Colon (tissue), 2 donors: ENCODE data around the gene TCAP.

ENCODE experiments used
- FAIRE-seq: peaks from 2 replicates; lab custom pipeline; 2012; peaks lifted over from hg19 to GRCh38; lab: Jason Lieb, UNC
- donor health status: control.
- donor health status: control.

Gene TCAP

DNA sequence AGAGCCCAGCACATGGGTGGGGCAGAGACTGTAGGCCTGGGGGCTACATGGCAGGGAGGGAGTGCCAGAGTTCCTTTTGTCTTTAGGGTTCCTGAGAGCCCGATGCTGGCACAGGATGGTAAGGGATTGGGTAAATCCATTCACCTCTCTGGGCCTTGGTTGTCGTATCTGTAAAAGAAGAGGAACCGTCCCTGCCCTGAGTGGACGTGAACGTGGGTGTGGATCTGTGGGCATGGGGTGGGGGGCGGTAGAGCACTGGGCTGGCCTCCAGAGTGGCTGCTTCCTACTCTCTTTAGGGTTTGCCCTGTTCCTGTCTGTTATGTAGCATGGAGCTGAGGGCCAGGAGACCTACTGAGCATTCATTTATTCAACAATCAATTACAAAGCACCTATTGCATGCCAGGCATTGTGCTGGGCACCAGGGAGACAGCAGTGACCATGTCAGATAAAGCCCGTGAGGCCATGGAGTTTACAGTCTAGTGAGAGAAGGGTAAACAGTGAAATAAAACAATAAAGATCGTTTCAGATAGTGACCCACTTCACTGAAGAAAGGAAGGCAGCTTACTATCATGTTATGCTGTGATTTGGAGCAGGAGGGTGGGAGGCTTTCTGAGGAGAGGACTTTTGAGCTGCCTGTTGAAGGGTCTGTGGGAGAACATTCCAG lies 13.1 kb upstream of the TCAP start:
- FAIRE-seq: no peak

DNA sequence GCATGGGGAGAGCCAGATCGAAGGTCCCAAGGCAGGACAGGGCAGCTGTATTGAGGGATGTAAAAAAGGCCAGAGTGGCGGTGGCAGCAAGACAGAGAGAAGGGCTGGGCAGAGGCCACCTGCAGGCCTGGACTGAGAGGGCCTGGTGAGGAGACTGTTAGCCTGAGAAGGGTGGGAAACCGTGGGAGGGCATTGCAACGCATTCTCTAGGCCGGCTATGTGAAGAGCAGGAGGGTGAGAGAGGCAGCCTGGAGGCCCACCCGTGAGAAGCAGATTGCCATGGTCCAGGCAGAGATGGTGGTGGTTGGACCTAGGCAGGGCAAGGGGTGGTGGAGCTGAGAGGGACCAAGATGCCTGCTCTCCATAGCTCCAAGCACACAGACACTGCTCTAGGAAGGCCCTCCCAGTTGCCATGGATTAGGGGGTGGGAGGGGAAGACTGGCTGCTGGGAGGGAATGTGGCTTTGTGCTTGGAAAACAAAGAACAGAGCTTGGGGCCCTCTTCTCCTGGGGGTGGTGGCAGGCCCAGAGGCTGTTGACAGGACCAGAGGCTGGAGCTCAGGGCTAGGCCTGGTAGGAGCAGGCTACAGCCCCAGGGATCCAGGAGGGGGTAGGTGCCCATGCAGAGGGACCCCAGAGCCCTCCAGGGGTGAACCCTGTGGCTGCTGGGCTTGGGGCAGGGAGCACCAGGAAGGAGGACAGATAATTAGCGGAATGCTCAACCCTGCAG lies 12.4 kb upstream of the TCAP start:
- no peak for FAIRE-seq

DNA sequence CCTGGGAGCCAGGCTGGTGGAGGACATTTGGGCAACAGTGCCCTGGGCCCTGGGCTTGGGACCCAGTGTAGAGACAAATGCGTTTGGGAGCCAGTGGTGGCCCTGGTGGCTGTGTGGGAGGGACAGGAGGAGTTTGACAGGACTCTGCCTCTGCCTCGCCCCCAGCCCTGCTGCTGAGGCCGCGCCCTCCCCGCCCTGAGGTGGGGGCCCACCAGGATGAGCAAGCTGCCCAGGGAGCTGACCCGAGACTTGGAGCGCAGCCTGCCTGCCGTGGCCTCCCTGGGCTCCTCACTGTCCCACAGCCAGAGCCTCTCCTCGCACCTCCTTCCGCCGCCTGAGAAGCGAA lies 11.9 kb upstream of the TCAP start:
- no peak for FAIRE-seq

DNA sequence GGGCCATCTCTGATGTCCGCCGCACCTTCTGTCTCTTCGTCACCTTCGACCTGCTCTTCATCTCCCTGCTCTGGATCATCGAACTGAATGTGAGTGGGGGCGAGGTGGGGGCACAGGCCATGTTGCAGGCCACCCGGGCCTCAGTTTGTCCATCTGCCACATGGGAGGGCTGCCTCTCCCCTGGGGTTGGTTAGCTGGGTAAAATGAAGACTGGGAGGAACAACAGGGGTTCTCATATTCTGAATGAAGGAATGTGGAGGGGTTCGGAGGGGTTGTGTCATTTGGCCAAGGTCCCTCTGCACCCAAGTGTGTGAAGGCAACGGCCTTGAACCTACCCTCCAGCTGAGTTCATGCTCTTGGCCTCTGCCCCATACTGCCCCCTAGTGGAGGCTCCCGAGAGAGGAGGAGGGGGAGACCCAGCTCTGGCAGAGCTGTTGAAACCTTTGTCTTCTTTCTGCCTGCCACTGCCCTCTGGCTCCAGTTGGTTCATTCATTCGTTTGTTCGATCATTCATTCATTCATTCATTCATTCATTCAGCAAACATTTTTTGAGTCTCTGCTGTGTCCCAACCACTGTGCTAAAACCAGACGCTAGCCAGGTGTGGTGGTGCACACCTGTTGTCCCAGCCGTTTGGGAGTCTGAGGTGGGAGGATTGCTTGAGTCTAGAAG lies 11.4 kb upstream of the TCAP start:
- no peak for FAIRE-seq

DNA sequence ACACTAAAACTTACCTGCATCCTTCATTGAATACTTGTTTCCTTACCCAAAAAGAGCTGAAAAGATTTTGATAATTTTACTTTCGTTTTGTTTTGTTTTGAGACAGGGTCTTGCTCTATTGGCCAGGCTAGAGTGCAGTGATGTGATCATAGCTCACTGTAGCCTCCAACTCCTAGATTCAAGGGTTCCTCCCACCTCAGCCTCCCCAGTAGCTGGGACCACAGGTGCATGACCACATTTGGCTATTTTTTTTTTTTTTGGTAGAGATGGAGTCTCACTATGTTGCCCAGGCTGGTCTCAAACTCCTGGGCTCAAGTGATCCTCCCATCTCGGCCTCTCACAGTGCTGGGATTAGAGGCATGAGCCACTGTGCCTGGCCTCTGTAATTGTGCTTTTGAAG lies 10.0 kb upstream of the TCAP start:
- FAIRE-seq: no peak

DNA sequence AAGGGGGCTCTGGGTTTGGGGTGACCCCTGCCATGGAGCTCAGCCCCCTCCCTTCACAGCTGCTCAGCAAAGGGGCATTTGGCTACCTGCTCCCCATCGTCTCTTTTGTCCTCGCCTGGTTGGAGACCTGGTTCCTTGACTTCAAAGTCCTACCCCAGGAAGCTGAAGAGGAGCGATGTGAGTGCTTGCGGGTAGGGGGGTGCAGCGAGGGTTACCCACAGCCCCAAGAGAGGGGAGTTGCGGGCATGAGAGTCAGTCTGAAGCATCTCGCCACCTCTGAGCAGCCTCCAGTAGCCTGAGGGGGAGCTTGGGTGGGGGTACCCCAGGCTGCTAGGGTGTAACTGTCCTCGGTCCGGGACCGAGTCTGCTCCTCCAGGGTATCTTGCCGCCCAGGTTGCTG lies 6.8 kb upstream of the TCAP start:
- no peak for FAIRE-seq

DNA sequence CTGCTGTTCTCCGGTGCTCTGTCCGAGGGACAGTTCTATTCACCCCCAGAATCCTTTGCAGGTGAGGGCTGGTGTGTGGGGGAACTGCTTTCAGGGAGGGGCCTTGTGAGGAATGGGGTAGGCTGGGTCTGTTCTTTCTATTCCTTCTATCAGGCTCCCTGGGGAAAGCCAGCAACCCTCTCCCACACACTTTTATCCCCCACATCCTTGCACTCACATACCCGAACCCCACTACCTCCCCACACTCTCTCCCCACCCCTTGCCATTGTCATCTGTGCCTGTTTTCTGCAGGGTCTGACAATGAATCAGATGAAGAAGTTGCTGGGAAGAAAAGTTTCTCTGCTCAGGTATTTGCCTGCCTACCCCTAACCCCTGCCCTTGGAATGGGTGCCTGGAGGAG lies 6.4 kb upstream of the TCAP start:
- FAIRE-seq: no peak

DNA sequence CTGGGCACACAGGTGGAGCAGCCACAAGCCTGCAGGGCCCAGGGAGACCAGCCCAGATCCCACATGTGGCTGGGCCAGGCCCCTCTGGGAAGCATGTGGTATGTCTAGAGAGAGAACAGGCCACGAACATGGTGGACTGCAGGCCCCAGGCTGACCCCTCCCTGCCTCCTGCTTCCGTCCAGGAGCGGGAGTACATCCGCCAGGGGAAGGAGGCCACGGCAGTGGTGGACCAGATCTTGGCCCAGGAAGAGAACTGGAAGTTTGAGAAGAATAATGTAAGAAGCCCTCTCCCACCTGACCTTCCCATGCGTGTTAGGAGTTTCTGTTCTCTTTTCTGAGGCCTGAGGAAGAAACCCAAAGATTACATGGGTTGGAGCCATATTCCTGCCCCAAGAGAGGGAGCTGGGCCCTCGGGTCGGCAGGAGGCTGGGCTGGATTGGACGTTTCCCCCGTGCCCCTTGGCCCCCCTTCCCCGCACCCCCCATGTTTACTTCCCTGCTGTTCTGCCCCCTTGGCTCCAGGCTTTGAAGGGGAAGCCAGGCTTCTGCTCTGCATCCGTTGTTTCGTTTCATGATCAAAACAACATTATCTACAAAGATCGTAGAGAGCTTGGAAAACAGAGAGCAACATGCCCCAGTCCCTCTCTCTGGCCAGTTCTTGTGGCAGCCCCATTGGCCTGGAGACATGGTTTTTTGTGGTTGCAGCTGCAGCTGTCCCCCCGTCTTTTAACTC lies 5.7 kb upstream of the TCAP start:
- no peak for FAIRE-seq

DNA sequence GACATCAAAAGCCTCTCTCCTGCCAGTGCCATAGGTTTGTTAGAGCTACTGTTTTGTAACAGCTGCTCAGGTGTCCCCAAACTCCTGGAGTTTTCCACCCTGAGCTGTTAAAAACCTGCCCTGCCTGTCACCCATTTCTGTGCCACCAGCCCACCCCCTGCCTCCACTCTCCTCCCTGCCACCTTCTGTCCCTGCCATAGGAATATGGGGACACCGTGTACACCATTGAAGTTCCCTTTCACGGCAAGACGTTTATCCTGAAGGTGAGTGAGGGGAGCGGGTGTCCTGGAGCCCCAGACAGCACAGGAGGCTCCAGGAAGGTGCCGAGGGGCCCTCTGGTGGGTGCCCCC lies 5.2 kb upstream of the TCAP start:
- no peak for FAIRE-seq

DNA sequence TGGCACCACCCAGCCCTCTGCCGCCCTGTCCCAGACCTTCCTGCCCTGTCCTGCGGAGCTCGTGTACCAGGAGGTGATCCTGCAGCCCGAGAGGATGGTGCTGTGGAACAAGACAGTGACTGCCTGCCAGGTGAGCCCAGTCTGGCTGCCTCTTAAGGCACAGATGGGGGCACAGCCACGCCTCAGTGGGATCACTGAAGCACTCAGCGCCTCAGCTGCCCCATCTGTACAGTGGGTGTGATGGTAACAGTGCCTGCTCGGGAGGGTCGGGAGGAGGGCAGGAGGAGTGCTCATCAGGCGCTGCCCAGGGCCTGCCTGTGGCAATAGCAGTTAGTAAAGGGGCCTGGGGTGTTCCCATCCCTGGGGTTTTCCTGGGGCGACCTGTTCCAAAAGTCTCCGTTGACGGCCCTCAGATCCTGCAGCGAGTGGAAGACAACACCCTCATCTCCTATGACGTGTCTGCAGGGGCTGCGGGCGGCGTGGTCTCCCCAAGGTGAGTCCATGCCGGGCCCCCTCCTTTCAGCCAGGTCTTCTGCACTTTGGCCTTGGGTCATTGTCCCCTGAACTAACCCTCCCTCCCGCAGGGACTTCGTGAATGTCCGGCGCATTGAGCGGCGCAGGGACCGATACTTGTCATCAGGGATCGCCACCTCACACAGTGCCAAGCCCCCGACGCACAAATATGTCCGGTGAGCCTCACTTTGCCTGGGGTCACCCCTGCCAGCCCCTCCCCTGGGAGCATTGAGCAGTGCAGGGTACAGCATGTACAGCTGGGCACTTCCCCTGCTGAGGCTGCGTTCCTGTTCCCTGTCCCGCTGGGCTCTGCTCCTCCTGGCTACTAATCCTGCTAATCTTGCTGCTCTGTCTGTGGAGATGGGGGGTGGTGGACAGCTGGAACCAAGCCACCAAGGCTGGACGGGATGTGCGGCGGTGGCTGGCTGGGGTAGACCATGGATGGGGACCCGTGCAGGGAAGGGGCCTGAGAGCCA lies 4.5 kb upstream of the TCAP start:
- no peak for FAIRE-seq

DNA sequence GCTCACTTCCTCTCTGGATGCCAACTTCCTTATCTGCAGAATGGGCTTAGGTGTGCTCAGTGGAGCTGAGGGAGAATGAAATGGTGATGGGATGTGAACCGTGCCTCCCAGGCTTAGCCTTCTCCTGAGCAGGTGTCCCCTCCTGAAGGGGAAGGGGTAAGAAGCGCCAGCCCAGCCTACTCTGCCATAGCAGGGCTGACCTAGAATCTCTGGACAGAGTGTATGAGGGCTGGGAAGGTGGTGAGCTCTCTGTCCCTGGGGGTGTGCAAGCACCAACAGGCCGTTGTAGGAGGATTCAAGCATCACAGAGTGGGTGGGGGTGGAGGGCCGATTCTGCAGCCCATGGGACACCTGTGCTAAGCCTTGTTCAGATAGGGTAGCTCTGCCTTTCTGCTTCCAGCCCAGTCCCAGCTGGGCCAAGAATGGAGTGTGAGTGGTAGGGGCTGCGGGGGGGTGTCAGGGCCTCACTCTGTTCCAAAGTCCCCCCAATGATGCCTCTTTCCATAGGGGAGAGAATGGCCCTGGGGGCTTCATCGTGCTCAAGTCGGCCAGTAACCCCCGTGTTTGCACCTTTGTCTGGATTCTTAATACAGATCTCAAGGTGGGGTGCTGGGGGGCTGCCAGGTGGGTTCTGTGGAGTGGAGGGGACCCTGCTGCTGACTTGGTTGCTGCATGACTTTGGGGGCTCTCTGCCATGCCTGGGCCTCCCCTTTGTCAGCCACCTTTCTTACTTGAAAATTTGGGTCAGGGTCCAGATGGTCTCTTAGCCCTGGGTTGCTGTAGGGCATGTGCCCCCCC lies 3.2 kb upstream of the TCAP start:
- no peak for FAIRE-seq

DNA sequence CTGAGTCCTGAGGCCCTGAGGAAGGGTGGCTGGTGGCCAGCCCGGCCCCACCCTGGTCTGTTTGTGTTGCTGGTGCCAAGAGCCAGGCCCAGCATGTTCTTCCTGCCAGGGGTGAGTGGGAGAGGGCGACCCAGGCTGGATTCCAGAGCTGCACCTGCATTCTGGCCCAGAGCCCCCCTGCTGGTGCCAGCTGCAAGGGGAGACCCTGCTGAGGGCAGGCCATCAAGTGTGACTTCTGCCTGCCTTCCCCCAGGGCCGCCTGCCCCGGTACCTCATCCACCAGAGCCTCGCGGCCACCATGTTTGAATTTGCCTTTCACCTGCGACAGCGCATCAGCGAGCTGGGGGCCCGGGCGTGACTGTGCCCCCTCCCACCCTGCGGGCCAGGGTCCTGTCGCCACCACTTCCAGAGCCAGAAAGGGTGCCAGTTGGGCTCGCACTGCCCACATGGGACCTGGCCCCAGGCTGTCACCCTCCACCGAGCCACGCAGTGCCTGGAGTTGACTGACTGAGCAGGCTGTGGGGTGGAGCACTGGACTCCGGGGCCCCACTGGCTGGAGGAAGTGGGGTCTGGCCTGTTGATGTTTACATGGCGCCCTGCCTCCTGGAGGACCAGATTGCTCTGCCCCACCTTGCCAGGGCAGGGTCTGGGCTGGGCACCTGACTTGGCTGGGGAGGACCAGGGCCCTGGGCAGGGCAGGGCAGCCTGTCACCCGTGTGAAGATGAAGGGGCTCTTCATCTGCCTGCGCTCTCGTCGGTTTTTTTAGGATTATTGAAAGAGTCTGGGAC lies 2.4 kb upstream of the TCAP start:
- FAIRE-seq: no peak

DNA sequence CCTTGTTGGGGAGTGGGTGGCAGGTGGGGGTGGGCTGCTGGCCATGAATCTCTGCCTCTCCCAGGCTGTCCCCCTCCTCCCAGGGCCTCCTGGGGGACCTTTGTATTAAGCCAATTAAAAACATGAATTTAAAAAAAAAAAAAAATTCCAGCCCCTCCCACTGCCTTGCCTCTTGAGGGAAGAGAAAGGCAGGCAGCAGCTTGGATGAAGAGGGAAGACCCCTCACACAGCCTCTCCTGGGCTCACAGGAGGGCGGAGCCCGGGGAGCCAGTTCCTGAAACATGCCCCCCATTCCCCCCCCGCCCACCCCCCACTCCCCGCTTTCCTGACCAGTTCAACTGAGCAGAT lies 1.8 kb upstream of the TCAP start:
- FAIRE-seq: no peak

DNA sequence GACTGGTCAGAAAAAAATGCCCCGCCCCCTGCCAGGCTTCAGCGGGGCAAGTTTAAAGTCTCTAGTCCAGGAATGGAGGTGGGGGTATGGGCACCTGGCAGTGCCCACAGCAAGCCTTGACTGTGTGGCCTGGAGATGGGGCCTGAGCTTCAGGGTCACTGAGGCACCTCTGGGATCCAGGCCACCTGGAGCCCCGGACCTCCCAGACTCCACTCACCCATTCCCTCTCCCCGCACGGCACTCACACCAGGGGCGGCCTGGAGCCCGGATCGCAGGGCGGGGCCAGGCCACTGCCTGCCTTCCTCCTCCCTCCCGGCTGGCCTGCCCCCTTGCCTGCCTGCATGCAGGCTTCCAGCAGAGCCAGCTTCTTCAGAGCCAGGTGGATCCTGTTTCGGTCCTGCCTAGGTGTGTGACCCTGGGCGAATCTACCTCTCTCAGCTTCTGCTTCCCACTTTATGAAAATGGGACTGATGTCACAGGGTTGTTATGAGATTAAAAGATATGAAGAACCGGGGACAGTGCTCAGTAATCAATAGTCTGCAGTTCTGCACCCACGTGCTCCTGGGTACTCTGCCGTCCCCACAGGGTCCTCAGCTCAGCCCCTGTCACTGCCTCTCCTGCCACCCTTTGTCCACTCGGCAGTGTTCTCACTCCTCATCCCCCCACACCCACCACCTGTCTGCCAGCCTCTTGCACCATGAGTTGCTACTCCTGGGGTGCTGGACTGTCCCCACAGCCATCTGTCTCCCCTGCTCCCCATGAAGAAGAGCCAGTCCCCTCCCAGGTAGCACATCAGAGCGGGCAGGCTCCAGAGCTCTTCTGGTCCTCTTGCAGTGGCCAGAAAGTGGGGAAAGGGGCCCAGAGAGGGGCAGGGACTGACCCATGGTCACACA lies 1.2 kb upstream of the TCAP start:
- no peak for FAIRE-seq

DNA sequence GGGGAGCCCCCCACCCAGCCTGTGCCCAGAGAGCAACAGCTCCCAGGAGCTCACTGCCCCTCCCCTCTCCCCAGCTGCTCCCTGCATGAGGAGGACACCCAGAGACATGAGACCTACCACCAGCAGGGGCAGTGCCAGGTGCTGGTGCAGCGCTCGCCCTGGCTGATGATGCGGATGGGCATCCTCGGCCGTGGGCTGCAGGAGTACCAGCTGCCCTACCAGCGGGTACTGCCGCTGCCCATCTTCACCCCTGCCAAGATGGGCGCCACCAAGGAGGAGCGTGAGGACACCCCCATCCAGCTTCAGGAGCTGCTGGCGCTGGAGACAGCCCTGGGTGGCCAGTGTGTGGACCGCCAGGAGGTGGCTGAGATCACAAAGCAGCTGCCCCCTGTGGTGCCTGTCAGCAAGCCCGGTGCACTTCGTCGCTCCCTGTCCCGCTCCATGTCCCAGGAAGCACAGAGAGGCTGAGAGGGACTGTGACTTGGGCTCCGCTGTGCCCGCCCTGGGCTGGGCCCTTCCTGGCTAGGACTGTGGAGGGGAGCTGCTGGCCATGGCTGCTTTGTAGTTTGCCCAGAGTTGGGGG lies 584 bp downstream of the TCAP start:
- FAIRE-seq: no peak

DNA sequence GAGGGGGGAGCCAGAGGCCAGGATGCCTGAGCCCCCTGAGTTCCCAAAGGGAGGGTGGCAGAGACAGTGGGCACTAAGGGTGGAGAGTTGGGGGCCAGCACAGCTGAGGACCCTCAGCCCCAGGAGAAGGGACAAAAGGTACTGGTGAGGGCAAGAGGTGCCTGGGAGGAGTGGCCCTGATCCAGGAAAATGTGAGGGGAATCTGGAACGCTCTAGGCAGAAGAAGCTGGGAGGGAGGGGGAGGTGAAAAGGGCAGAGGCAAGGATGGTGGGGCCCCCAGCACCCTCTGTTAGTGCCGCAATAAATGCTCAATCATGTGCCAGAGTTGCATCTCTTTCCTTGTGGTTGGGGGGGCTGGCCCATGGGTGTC lies 1.1 kb downstream of the TCAP start:
- FAIRE-seq: no peak

DNA sequence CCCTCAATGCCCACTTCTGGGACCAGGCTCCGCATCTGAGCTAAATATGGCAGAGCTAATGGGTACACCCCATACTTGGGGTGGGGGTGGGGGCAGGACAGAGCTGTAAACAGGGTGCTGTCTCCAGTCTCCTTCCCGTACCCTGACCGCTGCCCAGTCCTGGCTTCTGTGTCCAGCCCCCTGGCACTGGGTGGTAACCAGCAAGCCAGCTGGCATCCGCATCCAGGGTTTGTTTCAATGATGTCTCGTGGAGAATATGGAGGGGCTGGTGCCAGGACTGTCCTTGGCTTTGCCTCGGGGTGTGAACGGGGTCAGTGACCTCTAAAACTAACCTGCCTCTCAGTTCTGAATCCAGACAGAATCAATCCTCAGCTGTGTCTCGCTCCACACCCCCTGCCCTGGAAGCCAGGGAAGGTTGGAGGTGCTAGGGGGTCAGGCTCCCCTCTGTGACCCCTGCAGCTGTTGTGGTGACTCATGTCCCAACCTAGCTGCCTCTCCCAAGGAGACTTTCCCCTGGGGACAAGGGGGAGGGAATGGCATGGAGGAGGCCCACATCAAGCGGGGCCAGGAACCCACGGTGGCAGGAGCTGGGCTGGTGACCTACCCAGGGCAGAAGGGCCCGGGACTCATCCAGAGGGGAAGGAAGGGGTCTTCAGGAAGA lies 1.6 kb downstream of the TCAP start:
- no peak for FAIRE-seq

DNA sequence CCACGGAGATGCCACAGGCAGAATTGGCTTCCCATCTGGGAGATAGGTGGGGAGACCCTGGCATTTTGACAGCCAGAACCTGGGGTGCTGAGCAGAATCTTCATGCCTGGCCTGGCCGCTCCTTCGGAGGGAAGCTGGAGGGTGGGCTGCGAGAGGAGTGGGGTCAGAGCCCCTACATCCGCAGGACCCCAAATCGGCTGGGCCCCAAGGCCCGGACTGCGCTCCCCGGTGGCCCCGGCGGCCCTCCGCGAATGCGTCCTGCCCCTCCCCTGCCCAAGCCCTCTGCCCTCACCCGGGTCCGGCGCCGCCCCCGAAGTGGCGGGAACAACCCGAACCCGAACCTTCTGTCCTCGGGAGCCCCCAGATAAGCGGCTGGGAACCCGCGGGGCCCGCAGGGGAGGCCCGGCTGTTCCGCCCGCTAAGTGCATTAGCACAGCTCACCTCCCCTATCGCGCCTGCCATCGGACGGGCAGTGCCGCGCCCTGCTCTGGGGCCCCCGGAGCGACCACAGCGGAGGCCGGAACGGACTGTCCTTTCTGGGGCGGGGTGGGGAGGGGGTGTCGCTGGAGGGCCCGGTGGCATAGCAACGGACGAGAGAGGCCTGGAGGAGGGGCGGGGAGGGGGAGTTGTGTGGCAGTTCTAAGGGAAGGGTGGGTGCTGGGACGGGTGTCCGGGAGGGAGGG lies 2.3 kb downstream of the TCAP start:
- FAIRE-seq: no peak
